Measurements from ENCODE around the gene SLIT3. TPM values are rescaled to one million over a fixed set of nuclear protein-coding genes. Genes with fewer than 3 reads are reported as not detected.
"Not testable (repeated sequence)": the region's sequence is repeated elsewhere in the genome, so short reads cannot be mapped to it uniquely, and the experiment has no call there.

The SLIT3 gene
- total RNA-seq, 1 donor from 2014 or later, result 70.0 TPM

DNA sequence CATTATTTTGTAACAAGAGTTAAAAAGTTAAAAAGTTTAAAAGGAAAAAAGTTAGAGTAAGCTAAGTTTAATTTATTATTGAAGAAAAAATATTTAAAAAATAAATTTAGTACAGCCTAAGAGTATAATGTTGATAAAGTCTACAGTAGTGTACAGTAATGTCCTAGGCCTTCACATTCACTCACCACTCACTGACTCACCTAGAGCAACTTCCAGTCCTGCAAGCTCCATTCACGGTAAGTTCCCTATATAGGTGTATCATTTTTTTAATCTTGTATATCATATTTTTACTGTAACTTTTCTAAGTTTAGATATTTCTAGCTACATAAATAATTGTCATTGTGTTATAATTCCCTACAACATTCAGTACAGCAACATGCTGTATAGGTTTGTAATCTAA lies 652.4 kb downstream of the SLIT3 start:
- no peaks in the 10 kb centered on the region for H3K36me3 ChIP-seq
- ATAC-seq, result no peak
- intact Hi-C loops (cut with DNase I), result no loop called here
- H3K27ac ChIP-seq, result no peak overlapping the region
- no peaks in the 10 kb centered on the region for H3K27me3 ChIP-seq
- H3K4me3 ChIP-seq, result no peak overlapping the region
- H3K9me3 ChIP-seq, result no peaks in the 10 kb centered on the region
- no peak for DNase-seq
- TF ChIP-seq, protein P1, sequence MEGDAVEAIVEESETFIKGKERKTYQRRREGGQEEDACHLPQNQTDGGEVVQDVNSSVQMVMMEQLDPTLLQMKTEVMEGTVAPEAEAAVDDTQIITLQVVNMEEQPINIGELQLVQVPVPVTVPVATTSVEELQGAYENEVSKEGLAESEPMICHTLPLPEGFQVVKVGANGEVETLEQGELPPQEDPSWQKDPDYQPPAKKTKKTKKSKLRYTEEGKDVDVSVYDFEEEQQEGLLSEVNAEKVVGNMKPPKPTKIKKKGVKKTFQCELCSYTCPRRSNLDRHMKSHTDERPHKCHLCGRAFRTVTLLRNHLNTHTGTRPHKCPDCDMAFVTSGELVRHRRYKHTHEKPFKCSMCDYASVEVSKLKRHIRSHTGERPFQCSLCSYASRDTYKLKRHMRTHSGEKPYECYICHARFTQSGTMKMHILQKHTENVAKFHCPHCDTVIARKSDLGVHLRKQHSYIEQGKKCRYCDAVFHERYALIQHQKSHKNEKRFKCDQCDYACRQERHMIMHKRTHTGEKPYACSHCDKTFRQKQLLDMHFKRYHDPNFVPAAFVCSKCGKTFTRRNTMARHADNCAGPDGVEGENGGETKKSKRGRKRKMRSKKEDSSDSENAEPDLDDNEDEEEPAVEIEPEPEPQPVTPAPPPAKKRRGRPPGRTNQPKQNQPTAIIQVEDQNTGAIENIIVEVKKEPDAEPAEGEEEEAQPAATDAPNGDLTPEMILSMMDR (IDR thresholded peaks at IDR 0.05), result no peak
- H3K4me1 ChIP-seq, result no peaks in the 10 kb centered on the region

DNA sequence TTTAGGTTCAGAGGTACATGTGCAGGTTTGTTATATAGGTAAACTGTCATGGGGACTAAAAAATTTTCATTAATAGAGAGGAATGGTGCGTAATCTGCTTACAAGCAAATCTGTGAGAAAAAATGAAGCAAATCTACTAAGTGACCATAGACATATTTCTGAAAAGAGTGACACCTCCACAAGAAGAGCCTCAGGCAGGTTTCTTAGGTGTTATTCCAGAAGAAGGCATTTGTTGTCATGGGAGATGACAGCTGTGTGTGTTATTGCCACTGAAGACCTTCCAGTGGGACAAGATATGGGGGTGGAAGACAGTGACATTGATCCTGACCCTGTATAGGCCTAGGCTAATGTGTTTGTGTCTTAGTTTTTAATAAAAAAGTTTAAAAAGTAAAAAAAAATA lies 652.9 kb downstream of the SLIT3 start:
- intact Hi-C loops (cut with DNase I), result no loop called here

DNA sequence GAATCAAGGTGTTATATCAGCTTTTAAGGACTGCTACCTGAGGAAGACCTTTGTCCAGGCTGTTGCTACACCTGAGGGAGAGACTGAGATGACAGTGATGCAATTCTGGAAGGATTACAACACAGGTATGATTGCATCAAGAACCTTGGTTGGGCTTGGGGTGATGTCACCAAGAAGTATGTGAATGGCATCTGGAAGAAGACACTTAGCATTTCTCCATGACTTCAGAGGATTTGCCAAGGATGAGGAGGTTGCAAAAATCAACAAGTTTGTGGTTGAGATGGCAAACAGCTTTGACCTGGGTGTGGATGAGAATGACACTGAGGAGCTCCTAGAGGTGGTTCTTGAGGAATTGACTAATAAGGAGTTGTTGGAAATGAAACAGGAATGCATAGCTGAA lies 653.9 kb downstream of the SLIT3 start:
- peak; percentile 51 for ATAC-seq
- no peaks in the 10 kb centered on the region for H3K4me1 ChIP-seq
- no peaks in the 10 kb centered on the region for H3K36me3 ChIP-seq
- no peaks in the 10 kb centered on the region for H3K27me3 ChIP-seq
- no peaks in the 10 kb centered on the region for H3K9me3 ChIP-seq
- DNase-seq, result no peak
- no peak overlapping the region for H3K4me3 ChIP-seq
- TF ChIP-seq, protein P1 (IDR thresholded peaks at IDR 0.05), result no peak
- intact Hi-C loops (cut with DNase I), result no loop called here
- H3K27ac ChIP-seq, result no peak overlapping the region

More for the DNA sequence above, 652.9 kb downstream of the SLIT3 start:
- DNase-seq (no peak), ATAC-seq (no peak)
- Histone ChIP-seq H3K27me3 (no peaks in the 10 kb centered on the region), H3K4me3 (no peak overlapping the region), H3K27ac (no peak overlapping the region), H3K36me3 (no peaks in the 10 kb centered on the region), H3K9me3 (no peaks in the 10 kb centered on the region), H3K4me1 (no peaks in the 10 kb centered on the region)
- TF ChIP-seq, protein P1 (IDR thresholded peaks at IDR 0.05), result no peak

DNA sequence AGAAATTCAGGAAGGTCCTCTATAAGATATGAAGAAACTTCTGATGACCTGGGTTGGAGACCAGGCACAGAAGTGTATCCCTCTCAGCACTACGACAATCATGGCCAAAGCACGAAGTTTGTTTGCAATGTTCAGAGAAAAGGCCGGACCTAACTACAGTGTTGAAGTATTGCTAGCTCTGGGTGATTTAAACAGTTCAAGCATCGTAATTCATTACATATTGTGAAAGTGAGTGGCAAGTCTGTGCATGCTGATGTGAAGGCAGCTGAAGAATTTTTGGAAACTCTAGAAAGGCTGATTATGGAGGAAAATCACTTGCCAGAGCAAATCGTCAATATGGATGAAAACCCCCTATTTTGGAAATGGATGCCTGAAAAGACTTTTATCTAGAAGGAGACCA lies 654.6 kb downstream of the SLIT3 start:
- ATAC-seq (no peak), DNase-seq (no peak)
- no peaks in the 10 kb centered on the region for H3K4me1 ChIP-seq
- intact Hi-C loops (cut with DNase I), result no loop called here
- no peak overlapping the region for H3K27ac ChIP-seq
- no peaks in the 10 kb centered on the region for H3K9me3 ChIP-seq
- TF ChIP-seq, protein P1 (IDR thresholded peaks at IDR 0.05), result no peak
- H3K27me3 ChIP-seq, result no peaks in the 10 kb centered on the region
- no peak overlapping the region for H3K4me3 ChIP-seq
- no peaks in the 10 kb centered on the region for H3K36me3 ChIP-seq

DNA sequence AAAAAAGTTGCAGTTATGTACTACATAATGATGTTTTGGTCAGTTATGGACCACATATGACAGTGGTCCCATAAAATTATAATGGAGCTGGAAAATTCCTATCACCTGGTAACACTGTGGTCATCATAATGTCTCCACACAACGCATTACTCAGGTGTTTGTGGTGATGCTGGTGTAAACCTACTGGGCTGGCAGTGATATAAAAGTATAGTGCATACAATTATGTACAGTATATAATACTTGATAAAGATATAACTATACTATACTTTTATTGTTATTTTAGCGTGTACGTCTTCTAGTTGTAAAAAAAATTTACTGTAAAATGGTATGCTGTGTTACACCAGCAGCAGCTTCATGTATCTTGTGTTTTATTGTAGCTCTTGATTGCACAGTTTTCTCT lies 655.7 kb downstream of the SLIT3 start:
- Histone ChIP-seq H3K27ac (no peak overlapping the region), H3K4me1 (no peaks in the 10 kb centered on the region), H3K9me3 (no peaks in the 10 kb centered on the region), H3K36me3 (no peaks in the 10 kb centered on the region), H3K4me3 (no peak overlapping the region), H3K27me3 (no peaks in the 10 kb centered on the region)
- DNase-seq (no peak), ATAC-seq (no peak)
- intact Hi-C loops (cut with DNase I), result no loop called here
- TF ChIP-seq, protein P1 (IDR thresholded peaks at IDR 0.05), result no peak

DNA sequence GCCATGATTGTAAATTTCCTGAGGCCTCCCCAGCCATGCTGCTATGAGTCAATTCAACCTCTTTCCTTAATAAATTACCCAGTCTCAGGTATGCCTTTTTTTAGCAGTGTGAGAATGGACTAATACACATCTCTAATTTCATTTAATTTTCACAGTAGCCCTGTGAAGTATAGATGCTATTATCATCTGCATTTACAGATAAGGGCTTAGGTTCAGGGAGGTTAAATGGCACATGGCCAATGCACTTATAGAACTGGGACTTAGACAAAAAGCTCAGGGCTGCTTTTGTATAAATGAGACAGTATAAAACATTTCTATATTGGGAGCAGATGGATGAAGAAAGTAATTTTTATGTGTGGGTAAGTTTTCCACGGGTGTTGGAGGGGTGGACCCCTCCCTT lies 658.9 kb downstream of the SLIT3 start:
- no peak overlapping the region for H3K27ac ChIP-seq
- intact Hi-C loops (cut with DNase I), result no loop called here
- DNase-seq (no peak), ATAC-seq (no peak)
- H3K4me3 ChIP-seq, result no peak overlapping the region
- H3K36me3 ChIP-seq, result no peaks in the 10 kb centered on the region
- no peaks in the 10 kb centered on the region for H3K4me1 ChIP-seq
- TF ChIP-seq, protein P1 (IDR thresholded peaks at IDR 0.05), result no peak
- no peaks in the 10 kb centered on the region for H3K9me3 ChIP-seq
- no peaks in the 10 kb centered on the region for H3K27me3 ChIP-seq

DNA sequence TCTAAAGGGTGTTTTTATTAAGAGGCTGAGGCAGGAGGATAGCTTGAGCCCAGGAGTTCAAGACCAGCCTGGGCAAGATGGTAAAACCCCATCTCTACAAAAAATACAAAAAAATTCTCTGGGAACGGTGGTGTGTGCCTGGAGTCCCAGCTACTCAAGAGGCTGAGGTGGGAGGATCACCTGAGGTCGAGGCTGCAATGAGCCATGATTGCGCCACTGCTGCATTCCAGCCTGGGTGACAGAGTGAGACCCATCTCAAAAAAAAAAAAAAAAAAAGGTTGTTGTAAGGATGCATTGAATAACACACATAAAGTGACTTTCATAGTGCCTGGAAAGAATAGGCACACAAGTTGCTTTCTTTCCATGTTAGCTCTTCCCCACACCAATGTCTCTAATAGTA lies 662.1 kb downstream of the SLIT3 start:
- H3K4me3 ChIP-seq; ATAC-seq; DNase-seq; intact Hi-C loops (cut with DNase I); H3K27ac ChIP-seq; H3K27me3 ChIP-seq; H3K4me1 ChIP-seq; H3K9me3 ChIP-seq; H3K36me3 ChIP-seq: not testable (repeated sequence)

All from upper lobe of right lung (tissue), 1 donor.